SK-N-SH (cell line): ENCODE results near the gene SMAD5.

ENCODE experiments used
- MEF2A ChIP-seq: IDR thresholded peaks from 2 replicates; pipeline ENCODE4 v1.4.0; 2012; ENCODE audit warnings: low read depth, borderline replicate concordance
- TF ChIP-seq, protein P1 (sequence below): fragments of 200-600 bp; sonication (generic); IDR thresholded peaks from 2 replicates; pipeline ENCODE4 v1.6.1; 2017; ENCODE audit warnings: antibody characterized with exemption, mild to moderate bottlenecking, moderate library complexity
- TF ChIP-seq, protein P2 (sequence below): IDR thresholded peaks from 2 replicates; pipeline ENCODE4 v1.6.1; 2012; ENCODE audit warnings: mild to moderate bottlenecking, low read depth, low read length, moderate library complexity

DNA sequence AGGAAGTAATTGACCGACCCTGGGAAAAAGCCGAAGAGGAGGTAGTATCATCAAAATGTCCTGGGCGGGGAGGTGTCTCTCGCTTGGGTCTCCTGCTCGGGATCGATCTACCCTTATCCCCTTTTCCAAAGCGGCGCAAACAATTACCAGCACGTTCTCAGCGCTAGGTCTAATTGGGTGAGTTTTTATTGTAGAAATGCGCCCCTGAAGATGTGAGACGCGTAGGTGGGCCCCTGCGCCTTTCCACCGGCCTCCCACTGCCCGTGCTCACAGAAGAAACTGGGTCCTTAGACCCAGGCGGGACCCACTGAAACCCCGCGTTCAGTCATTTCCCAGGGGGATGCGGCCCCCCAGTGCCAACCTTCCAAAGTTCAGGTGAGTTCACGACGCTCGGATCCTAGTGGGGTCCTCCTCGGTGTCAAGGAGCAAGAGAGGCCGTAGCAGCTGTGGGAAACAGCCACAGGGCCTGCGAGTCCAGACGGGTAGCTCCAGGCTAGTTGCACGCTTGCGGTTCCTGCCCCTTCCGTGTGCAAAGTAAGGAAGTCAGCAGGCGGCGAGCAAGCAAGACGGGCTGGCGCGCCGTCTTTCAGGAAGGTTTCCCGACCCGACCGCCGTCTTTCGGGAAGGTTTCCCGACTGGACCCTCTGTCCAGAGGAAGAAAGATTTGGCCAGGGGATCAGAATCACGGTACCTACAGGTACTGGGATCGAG lies 58.8 kb downstream of the SMAD5 start:
- TF ChIP-seq, protein P1, sequence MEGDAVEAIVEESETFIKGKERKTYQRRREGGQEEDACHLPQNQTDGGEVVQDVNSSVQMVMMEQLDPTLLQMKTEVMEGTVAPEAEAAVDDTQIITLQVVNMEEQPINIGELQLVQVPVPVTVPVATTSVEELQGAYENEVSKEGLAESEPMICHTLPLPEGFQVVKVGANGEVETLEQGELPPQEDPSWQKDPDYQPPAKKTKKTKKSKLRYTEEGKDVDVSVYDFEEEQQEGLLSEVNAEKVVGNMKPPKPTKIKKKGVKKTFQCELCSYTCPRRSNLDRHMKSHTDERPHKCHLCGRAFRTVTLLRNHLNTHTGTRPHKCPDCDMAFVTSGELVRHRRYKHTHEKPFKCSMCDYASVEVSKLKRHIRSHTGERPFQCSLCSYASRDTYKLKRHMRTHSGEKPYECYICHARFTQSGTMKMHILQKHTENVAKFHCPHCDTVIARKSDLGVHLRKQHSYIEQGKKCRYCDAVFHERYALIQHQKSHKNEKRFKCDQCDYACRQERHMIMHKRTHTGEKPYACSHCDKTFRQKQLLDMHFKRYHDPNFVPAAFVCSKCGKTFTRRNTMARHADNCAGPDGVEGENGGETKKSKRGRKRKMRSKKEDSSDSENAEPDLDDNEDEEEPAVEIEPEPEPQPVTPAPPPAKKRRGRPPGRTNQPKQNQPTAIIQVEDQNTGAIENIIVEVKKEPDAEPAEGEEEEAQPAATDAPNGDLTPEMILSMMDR = no peak
- TF ChIP-seq, protein P2, sequence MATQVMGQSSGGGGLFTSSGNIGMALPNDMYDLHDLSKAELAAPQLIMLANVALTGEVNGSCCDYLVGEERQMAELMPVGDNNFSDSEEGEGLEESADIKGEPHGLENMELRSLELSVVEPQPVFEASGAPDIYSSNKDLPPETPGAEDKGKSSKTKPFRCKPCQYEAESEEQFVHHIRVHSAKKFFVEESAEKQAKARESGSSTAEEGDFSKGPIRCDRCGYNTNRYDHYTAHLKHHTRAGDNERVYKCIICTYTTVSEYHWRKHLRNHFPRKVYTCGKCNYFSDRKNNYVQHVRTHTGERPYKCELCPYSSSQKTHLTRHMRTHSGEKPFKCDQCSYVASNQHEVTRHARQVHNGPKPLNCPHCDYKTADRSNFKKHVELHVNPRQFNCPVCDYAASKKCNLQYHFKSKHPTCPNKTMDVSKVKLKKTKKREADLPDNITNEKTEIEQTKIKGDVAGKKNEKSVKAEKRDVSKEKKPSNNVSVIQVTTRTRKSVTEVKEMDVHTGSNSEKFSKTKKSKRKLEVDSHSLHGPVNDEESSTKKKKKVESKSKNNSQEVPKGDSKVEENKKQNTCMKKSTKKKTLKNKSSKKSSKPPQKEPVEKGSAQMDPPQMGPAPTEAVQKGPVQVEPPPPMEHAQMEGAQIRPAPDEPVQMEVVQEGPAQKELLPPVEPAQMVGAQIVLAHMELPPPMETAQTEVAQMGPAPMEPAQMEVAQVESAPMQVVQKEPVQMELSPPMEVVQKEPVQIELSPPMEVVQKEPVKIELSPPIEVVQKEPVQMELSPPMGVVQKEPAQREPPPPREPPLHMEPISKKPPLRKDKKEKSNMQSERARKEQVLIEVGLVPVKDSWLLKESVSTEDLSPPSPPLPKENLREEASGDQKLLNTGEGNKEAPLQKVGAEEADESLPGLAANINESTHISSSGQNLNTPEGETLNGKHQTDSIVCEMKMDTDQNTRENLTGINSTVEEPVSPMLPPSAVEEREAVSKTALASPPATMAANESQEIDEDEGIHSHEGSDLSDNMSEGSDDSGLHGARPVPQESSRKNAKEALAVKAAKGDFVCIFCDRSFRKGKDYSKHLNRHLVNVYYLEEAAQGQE = no peak
- no peak for TF ChIP-seq MEF2A
